HG03097 (cell line): ENCODE results near the gene GNG8.

Source experiments
- ATAC-seq: cut with Tn5 transposase; IDR thresholded peaks from one replicate; pipeline ENCODE4 v1.9.1; 2021; ENCODE audit not compliant: unreplicated experiment, low FRiP score

The GNG8 gene

GRCh38 chr19:46621191-46622117 is 14.5 kb downstream of the GNG8 start:
- ATAC-seq, result no peak

- no peak for ATAC-seq
Observed at GRCh38 chr19:46620716-46621115, 15.3 kb downstream of the GNG8 start.

GRCh38 chr19:46620267-46620666 is 15.7 kb downstream of the GNG8 start:
- ATAC-seq, result no peak

- no peak for ATAC-seq
Observed at GRCh38 chr19:46618670-46619231, 17.3 kb downstream of the GNG8 start.

GRCh38 chr19:46617601-46618000 is 18.4 kb downstream of the GNG8 start:
- no peak for ATAC-seq

- ATAC-seq, result no peak
Observed at GRCh38 chr19:46616631-46617322, 19.2 kb downstream of the GNG8 start.

GRCh38 chr19:46615966-46616365 is 20.0 kb downstream of the GNG8 start:
- ATAC-seq, result no peak

- no peak for ATAC-seq
Observed at GRCh38 chr19:46614114-46614722, 21.8 kb downstream of the GNG8 start.

- no peak for ATAC-seq
Observed at GRCh38 chr19:46613525-46613924, 22.5 kb downstream of the GNG8 start.

- ATAC-seq, result no peak
Observed at GRCh38 chr19:46611776-46612175, 24.2 kb downstream of the GNG8 start.

- no peak for ATAC-seq
Observed at GRCh38 chr19:46610851-46611770, 24.9 kb downstream of the GNG8 start.

GRCh38 chr19:46610413-46610775 is 25.6 kb downstream of the GNG8 start:
- no peak for ATAC-seq

GRCh38 chr19:46609511-46610412 is 26.2 kb downstream of the GNG8 start:
- ATAC-seq, result no peak

- ATAC-seq, result no peak
Observed at GRCh38 chr19:46608581-46609345, 27.2 kb downstream of the GNG8 start.

- ATAC-seq, result no peak
Observed at GRCh38 chr19:46608178-46608577, 27.8 kb downstream of the GNG8 start.

- no peak for ATAC-seq
Observed at GRCh38 chr19:46607448-46607841, 28.6 kb downstream of the GNG8 start.

- ATAC-seq, result no peak
Observed at GRCh38 chr19:46606681-46607447, 29.1 kb downstream of the GNG8 start.

- no peak for ATAC-seq
Observed at GRCh38 chr19:46606019-46606418, 30.0 kb downstream of the GNG8 start.
